Measurements from ENCODE around the gene WWC2.

DNA sequence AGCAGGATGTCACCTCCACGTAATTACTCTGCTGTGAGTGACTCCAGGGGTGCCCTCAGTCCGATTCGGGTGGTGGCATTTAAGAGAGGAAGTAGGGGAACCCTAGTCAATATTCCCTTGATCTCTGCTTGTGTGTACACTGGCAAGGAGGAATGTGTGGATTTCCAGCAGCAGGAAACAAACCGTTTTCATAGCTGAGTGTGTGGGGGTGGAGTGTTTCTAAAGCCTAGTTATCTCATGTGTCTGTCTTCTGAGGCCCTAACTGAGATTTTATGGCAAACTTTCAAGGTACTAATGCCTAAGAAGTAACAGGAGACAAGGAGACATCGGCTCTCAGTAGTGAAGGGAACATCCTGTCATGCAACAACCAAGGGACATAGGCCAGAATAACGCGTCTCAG is 229.8 kb downstream of the WWC2 start:
- TF ChIP-seq, protein P1, sequence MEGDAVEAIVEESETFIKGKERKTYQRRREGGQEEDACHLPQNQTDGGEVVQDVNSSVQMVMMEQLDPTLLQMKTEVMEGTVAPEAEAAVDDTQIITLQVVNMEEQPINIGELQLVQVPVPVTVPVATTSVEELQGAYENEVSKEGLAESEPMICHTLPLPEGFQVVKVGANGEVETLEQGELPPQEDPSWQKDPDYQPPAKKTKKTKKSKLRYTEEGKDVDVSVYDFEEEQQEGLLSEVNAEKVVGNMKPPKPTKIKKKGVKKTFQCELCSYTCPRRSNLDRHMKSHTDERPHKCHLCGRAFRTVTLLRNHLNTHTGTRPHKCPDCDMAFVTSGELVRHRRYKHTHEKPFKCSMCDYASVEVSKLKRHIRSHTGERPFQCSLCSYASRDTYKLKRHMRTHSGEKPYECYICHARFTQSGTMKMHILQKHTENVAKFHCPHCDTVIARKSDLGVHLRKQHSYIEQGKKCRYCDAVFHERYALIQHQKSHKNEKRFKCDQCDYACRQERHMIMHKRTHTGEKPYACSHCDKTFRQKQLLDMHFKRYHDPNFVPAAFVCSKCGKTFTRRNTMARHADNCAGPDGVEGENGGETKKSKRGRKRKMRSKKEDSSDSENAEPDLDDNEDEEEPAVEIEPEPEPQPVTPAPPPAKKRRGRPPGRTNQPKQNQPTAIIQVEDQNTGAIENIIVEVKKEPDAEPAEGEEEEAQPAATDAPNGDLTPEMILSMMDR (tag by site-specific recombination; IDR thresholded peaks at IDR 0.05), result no peak
- TF ChIP-seq ZNF155 (tag by site-specific recombination; IDR thresholded peaks at IDR 0.05) (no peak), ZNF521 (tag by site-specific recombination; IDR thresholded peaks at IDR 0.05) (no peak)
- TF ChIP-seq, protein P2, sequence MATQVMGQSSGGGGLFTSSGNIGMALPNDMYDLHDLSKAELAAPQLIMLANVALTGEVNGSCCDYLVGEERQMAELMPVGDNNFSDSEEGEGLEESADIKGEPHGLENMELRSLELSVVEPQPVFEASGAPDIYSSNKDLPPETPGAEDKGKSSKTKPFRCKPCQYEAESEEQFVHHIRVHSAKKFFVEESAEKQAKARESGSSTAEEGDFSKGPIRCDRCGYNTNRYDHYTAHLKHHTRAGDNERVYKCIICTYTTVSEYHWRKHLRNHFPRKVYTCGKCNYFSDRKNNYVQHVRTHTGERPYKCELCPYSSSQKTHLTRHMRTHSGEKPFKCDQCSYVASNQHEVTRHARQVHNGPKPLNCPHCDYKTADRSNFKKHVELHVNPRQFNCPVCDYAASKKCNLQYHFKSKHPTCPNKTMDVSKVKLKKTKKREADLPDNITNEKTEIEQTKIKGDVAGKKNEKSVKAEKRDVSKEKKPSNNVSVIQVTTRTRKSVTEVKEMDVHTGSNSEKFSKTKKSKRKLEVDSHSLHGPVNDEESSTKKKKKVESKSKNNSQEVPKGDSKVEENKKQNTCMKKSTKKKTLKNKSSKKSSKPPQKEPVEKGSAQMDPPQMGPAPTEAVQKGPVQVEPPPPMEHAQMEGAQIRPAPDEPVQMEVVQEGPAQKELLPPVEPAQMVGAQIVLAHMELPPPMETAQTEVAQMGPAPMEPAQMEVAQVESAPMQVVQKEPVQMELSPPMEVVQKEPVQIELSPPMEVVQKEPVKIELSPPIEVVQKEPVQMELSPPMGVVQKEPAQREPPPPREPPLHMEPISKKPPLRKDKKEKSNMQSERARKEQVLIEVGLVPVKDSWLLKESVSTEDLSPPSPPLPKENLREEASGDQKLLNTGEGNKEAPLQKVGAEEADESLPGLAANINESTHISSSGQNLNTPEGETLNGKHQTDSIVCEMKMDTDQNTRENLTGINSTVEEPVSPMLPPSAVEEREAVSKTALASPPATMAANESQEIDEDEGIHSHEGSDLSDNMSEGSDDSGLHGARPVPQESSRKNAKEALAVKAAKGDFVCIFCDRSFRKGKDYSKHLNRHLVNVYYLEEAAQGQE (tag by site-specific recombination; IDR thresholded peaks at IDR 0.05), result no peak
